ENCODE results near the gene CARMIL1.
A peak's percentile ranks its signal among the peaks of the same experiment; 100 is the strongest.

CARMIL1 gene

DNA sequence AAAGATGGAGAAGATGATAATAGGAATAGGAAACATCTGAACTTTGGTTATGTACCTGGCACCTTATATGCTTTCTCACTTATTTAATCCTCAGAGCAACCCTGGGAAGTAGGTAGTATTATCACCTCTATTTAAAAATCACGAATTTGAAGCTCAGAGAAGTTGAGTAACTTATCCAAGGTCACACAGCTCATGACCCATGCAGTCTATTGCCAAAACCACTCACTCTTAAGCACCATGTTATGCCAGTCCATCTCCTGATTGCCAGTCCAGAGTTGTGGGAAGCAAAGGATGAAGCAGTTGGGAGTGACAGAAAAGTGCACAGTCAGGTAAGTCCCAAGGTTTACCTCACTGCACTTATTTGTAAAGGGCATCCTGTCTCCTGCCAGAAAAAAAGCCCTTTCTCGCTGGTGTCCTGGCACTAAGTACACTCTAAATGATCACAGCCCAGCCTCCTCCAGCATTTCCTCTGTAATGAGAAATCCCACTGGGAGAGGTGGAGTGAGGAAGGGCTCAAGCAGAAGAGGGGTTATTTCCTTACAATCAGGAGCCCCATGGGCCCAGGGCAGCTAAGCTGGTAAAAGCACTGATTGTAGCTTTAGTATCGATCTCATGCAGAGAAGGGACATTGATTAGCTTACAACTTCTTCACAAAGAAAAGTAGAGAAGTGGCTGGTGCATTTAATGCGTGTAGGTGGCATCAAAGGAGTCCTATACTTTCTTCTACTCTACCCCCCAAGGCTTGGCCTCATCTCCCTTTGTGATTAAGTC is 351.5 kb downstream of the CARMIL1 start:
- DNase-seq = no peak

DNA sequence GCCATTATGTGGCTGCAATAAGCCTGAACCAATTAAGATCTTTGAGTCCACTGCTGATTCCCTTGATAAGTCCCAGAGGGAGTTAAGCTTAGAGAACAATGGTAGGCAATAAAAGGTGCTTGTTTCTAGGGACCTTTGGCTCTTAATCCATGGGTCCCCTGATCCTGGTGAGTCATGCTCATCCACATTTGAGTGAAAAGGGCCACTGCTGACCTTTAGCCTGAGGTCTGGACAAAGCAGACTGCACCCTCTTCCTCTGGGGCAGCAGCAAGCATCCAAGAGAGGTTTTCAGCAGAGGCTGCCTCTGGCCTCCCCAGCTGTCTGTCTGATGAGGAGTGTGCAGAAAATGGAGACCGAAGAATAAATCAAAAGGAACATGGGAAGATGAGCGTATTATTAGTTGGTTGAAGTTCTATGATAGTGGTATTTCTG is 356.7 kb downstream of the CARMIL1 start:
- DNase-seq = no peak

DNA sequence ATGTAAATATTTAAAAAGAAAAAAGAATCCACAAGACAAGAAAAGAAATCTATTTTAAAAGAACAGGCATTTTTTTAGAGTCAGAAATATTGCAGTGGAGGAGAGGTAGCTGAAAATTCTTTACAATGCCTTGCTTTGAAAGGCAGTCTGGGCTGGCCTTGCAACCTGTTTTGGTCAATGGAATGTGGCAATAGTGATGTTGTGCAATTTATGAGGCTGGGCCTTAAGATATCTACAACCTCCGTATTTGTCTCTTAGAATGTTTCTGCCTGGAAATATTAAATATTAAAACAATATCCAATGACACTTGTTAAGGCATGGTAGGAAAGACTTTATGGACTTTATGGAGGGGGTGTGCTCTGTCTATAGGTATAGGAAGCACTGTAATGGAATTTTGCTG is 358.0 kb downstream of the CARMIL1 start:
- no peak for DNase-seq

DNA sequence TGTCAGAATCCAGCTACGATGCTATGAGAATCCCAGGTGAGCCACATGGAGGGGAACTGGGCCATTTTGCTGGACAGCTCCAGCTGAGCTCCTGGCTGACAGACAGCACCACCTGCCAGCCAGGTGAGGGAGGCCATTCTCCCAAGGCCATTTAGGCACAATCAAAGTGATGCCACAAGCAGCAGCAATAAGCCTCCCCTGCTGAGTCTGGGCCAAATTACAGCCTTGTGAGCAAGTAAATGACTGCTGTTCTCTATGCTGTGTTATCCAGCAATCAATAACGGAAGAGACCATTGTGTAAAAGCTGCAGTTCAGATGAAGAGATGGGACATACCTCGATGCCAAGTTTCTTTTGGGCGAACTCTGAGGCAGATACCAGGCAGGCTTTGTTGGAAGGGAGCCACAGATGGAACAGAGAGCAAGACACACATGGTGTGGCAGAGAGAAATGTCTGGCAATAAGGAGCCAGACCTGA is 358.8 kb downstream of the CARMIL1 start:
- no peak for DNase-seq

GRCh38 chr6:25639653-25640052 is 360.5 kb downstream of the CARMIL1 start:
- DNase-seq = no peak

- no peak for DNase-seq
These were observed 361.3 kb downstream of the CARMIL1 start for GRCh38 chr6:25640446-25640845.

DNA sequence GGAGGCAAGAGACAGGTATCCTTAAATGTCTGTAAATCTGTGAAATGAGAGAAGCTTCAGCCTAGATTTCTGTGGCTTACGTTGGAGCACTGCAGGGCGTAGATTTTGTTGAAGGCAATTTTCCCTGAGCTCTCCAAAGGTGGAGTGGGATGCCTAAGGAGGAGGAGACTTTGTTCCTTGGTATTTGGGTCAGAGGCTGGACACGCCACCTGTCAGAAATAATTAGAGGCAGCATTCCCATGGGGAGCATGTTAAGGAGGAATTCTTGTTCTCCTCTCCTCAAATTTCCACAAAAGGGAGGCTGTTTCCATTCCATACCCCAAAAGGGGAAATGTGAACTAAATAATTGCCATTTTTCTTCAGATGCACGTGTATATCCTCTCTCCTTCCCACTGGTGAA is 361.7 kb downstream of the CARMIL1 start:
- no peak for DNase-seq

DNA sequence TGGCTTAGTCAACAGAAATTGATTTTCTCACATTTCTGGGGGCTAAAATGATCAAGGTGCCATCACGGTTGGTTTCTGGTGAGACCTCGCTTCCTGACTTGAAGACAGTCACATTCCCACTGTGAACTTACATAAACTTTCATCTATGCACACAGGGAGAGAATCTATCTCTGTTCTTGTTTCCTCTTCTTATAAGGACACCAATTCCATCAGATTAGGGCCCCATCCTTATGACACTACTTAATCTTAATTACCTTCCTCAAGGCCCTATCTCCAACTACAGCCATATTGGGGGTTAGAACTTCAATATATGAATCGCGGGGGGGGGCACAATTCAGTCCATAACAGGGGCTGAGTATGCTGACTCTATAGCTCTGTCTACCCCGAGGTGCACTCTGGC is 362.2 kb downstream of the CARMIL1 start:
- no peak for DNase-seq

GRCh38 chr6:25641940-25642666 is 362.9 kb downstream of the CARMIL1 start:
- no peak for DNase-seq

GRCh38 chr6:25642667-25643328 is 363.6 kb downstream of the CARMIL1 start:
- no peak for DNase-seq

- no peak for DNase-seq
These were observed 366.7 kb downstream of the CARMIL1 start for GRCh38 chr6:25645916-25646315.

- DNase-seq = no peak
These were observed 370.4 kb downstream of the CARMIL1 start for GRCh38 chr6:25649611-25650010.

- DNase-seq = peak; percentile 78
These were observed 372.9 kb downstream of the CARMIL1 start, which contains the start of gene SCGN for GRCh38 chr6:25652007-25652515. Gene SCGN, plus strand, starts transcription at chr6:25652215. Its CDS starts 189 bp downstream, at chr6:25652404.

- DNase-seq = no peak
These were observed 376.5 kb downstream of the CARMIL1 start for GRCh38 chr6:25655723-25656122.

- no peak for DNase-seq
These were observed 380.6 kb downstream of the CARMIL1 start for GRCh38 chr6:25659633-25660368.

- no peak for DNase-seq
These were observed 381.3 kb downstream of the CARMIL1 start for GRCh38 chr6:25660512-25660911.

GRCh38 chr6:25661129-25661779 is 382.1 kb downstream of the CARMIL1 start:
- no peak for DNase-seq

DNA sequence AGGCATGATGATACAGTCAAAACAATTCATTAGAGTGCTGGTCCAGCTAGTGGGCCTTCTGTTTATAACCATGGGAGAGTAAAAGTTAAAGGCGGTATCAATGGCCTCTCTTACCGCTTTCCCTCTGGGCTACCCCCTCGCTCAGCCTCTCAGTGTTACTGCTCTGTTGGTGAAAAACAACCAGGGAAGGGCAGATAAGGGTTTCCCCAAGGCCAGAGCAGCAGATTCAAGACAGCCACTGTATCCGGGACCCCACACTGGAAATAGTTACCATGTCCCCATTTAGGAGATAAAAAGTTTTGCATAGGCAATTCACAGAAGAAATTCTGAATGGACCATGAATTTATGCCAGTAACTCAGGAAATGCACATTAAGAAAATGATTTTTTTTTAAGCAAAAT is 386.3 kb downstream of the CARMIL1 start:
- DNase-seq = no peak

DNA sequence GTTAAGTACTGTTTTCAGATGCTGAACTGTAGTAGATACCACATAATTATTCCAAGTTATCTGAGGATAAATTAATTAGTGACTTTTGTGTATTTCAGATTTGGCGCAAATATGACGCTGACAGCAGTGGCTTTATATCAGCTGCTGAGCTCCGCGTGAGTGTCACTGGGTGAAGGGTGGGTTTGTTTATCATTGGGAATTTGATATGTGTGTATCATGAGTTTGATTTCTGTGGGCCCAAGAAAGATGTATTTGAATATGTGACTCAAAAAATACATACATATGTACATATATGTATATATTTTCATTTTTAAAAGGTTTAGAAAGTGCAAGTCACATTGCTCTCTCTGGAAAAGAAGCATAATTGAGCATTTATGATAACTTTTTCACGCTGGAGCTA is 390.2 kb downstream of the CARMIL1 start:
- no peak for DNase-seq
